GM19023 (cell line): ENCODE measurements around the gene THAP4.

Source experiments
- ATAC-seq: cut with Tn5 transposase; IDR thresholded peaks from one replicate; pipeline ENCODE4 v1.9.1; 2021; ENCODE audit warnings: mild to moderate bottlenecking, moderate library complexity; ENCODE audit not compliant: unreplicated experiment

The THAP4 gene

GRCh38 chr2:241553512-241553830 is 83.5 kb downstream of the THAP4 start:
- no peak for ATAC-seq

- ATAC-seq = no peak
Observed at GRCh38 chr2:241551998-241552737, 84.8 kb downstream of the THAP4 start.

- ATAC-seq = no peak
Observed at GRCh38 chr2:241551599-241551997, 85.4 kb downstream of the THAP4 start.

- no peak for ATAC-seq
Observed at GRCh38 chr2:241550616-241551580, 86.1 kb downstream of the THAP4 start.

- no peak for ATAC-seq
Observed at GRCh38 chr2:241548451-241548835, 88.5 kb downstream of the THAP4 start.

GRCh38 chr2:241547781-241548450 is 89.0 kb downstream of the THAP4 start:
- ATAC-seq = no peak

GRCh38 chr2:241546771-241547498 is 90.0 kb downstream of the THAP4 start:
- ATAC-seq = no peak

GRCh38 chr2:241545523-241546473 is 91.2 kb downstream of the THAP4 start:
- no peak for ATAC-seq

GRCh38 chr2:241545106-241545505 is 91.9 kb downstream of the THAP4 start:
- ATAC-seq = no peak

- ATAC-seq = no peak
Observed at GRCh38 chr2:241542278-241542605, 94.7 kb downstream of the THAP4 start.

GRCh38 chr2:241541564-241542277 is 95.2 kb downstream of the THAP4 start:
- no peak for ATAC-seq

GRCh38 chr2:241540771-241541561 is 96.0 kb downstream of the THAP4 start:
- no peak for ATAC-seq

GRCh38 chr2:241540401-241540770 is 96.6 kb downstream of the THAP4 start:
- ATAC-seq = no peak

GRCh38 chr2:241539616-241540374 is 97.2 kb downstream of the THAP4 start:
- ATAC-seq = no peak

GRCh38 chr2:241538838-241539615 is 97.9 kb downstream of the THAP4 start:
- no peak for ATAC-seq

GRCh38 chr2:241535871-241536655 is 100.9 kb downstream of the THAP4 start:
- no peak for ATAC-seq
